Left lung (tissue), 10 donors: Measurements from ENCODE around the gene B3GAT1. TPM values are rescaled to one million over a fixed set of nuclear protein-coding genes. Genes with fewer than 3 reads are reported as not detected.

Experiments
- ATAC-seq: fragments of 200-7000 bp; cut with Tn5 transposase; one replicate; pipeline ENCODE4 v1.9.1; 2020; ENCODE audit warnings: moderate library complexity
- DNase-seq, 4 donors: peaks; one replicate each; pipeline ENCODE4 v3.0.0-alpha.2; 2013 to 2020
- H3K27ac ChIP-seq, 2 donors: fragments of 200-600 bp; sonication (generic) in 1 of 2; one replicate each; pipeline versions ENCODE4 v1.5.0 to v1.8.0; 2020 to 2021
- H3K27me3 ChIP-seq, 2 donors: fragments of 200-600 bp; sonication (generic) in 1 of 2; one replicate each; pipeline versions ENCODE4 v1.5.0 to v1.8.0; 2020 to 2021
- H3K36me3 ChIP-seq, 2 donors: fragments of 200-600 bp; sonication (generic) in 1 of 2; one replicate each; pipeline versions ENCODE4 v1.5.0 to v1.8.0; 2020 to 2021
- H3K4me1 ChIP-seq, 2 donors: fragments of 200-600 bp; one replicate each; pipeline ENCODE4 v1.8.0; 2021
- H3K4me3 ChIP-seq, 2 donors: fragments of 200-600 bp; sonication (generic) in 1 of 2; one replicate each; pipeline versions ENCODE4 v1.5.0 to v1.8.0; 2020 to 2021; ENCODE audit warnings: mild to moderate bottlenecking in 1 of 2
- H3K9me3 ChIP-seq, 2 donors: fragments of 200-600 bp; sonication (generic) in 1 of 2; one replicate each; pipeline versions ENCODE4 v1.5.0 to v1.8.0; 2020 to 2021
- intact Hi-C, 2 donors: fragments of 100-400 bp; cut with DNase I; formaldehyde crosslinking; loops; one replicate each; pipeline versions ENCODE4 v1.11.2 to v1.14.2; 2022
- polyA plus RNA-seq, 6 donors: library from polyadenylated mRNA; unstranded; fragments of 120-200 nt; gene quantifications; one replicate each; pipeline ENCODE4 v1.2.1, GENCODE V29; 2013; ENCODE audit not compliant: insufficient read length in 6 of 6
- total RNA-seq, 2 donors: library from RNA; stranded (reverse); fragmentation: NEBNext Ultra II Directional; extraction: Animal tissue kit (Norgen Biotek cat#: 25700); gene quantifications; one replicate each; pipeline ENCODE4 v1.2.1, GENCODE V29; 2021
- TF ChIP-seq, protein P1 (sequence below), 2 donors: fragments of 200-600 bp; sonication (generic) in 1 of 2; IDR thresholded peaks; one replicate each; pipeline versions ENCODE4 v1.5.0 to v1.8.0; 2021; ENCODE audit warnings: antibody characterized with exemption in 2 of 2
- donor health status: DM: no; HTN: yes; CAD: no.
- donor health status: DM: no; HTN: no; CAD: no.

Gene B3GAT1
- total and polyA plus RNA-seq, 8 donors, result 0.30 to 0.99 (median 0.48) TPM

DNA sequence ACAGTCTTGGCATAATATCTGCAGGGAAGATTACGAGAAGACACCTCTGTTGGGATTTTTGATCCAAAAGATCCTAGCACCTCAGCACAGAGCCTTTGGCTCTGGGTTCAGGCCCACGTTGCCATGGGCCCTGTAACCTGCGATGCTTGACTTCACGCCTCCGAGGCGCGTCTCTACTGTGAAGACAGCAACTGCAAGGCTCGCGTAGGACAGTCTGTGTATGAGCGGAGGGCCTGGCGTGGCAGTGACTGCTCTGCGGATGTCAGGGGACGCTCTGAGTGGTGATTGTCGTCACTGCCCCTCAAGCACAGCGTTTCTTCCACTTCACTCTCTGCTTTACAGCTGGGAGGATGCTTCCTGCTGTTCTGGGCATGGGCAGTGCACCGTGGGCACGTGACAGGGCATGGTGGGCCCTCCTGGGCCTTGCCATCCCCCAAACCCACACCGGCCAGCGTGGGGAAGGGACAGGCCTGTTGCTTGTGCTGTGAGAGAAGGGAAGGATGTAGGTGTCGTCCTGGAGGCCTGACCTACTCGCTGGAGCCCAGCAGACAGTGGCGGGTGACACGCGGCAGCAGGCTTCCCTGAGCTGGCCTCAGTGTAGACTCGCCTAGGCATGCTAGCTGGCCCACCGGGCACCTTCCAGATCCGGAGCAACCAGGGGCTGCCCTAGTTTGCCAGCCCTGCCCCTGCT, 53.7 kb downstream of the B3GAT1 start:
- Histone ChIP-seq H3K27ac (no peak overlapping the region), H3K27me3 (peaks cover 0 to 27% of the 10 kb centered on the region in 2 donors), H3K9me3 (no peaks in the 10 kb centered on the region), H3K4me1 (no peaks in the 10 kb centered on the region), H3K4me3 (no peak overlapping the region), H3K36me3 (no peaks in the 10 kb centered on the region)
- peak in 2 of 4 donors; percentile 25 to 73 for DNase-seq
- ATAC-seq, result no peak
- intact Hi-C loops, result no loop called here
- TF ChIP-seq, protein P1, sequence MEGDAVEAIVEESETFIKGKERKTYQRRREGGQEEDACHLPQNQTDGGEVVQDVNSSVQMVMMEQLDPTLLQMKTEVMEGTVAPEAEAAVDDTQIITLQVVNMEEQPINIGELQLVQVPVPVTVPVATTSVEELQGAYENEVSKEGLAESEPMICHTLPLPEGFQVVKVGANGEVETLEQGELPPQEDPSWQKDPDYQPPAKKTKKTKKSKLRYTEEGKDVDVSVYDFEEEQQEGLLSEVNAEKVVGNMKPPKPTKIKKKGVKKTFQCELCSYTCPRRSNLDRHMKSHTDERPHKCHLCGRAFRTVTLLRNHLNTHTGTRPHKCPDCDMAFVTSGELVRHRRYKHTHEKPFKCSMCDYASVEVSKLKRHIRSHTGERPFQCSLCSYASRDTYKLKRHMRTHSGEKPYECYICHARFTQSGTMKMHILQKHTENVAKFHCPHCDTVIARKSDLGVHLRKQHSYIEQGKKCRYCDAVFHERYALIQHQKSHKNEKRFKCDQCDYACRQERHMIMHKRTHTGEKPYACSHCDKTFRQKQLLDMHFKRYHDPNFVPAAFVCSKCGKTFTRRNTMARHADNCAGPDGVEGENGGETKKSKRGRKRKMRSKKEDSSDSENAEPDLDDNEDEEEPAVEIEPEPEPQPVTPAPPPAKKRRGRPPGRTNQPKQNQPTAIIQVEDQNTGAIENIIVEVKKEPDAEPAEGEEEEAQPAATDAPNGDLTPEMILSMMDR (IDR thresholded peaks at IDR 0.05), result no peak

DNA sequence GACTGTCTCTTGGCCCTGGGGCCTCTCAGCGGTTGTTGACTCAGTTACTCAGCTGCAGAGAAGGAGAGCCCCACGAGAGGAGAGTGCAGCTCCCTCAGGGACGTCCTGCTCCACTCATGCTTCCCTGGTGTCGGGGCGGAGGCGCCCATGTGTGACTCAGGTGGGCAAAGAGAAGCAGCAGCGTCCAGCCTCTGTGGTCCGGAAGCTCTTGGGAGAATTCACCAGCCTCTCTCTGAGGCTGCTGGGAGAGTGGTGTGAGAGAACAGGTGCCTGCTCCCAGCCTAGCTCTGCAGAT, 54.5 kb downstream of the B3GAT1 start:
- intact Hi-C loops, result no loop called here
- Histone ChIP-seq H3K36me3 (no peaks in the 10 kb centered on the region), H3K27ac (no peak overlapping the region), H3K27me3 (peaks cover 0 to 24% of the 10 kb centered on the region in 2 donors), H3K4me3 (no peak overlapping the region), H3K4me1 (no peaks in the 10 kb centered on the region), H3K9me3 (no peaks in the 10 kb centered on the region)
- ATAC-seq (no peak), DNase-seq (no peak)
- TF ChIP-seq, protein P1 (IDR thresholded peaks at IDR 0.05), result no peak

DNA sequence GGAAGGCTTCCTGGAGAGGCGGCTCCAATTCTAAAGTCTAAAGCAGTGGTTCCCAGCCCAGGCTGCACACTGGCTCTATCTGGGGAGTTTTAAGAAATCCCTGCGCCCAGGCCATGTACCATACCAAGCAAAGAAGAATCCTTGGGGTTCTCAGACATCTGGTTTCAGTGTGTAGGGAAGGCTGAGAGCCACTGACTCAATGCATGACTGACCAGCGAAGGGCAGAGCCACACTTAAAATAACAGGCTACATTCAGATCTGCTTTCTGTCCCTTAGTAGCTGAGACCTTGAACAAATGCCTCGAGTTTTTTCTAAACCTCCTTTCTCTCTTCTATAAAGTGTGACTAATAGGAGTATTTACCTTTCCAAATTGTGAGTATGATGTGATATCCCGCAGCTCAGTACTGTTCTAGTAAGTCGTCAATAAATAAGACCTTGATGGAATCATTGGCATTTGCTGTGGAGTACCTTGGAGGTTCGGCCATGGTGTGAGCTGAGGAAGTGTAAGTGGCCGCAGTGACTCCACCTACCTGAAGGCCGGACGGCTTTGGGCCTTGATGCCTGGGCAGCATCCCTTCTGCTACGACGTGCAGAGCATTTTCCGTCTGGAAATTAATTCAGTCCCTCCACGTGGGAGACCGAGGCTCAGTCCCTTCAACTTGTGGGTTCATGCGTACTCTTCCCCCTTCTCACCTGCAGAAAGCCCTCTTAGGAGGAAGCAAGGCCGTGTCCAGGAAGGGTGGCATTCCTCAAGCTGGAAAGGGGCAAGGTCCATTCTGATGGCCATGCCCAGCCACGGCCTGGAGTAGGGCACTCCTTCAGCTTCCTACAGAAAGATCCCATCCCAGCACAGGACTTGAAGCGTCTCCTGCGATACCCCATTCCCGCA, 55.1 kb downstream of the B3GAT1 start:
- Histone ChIP-seq H3K27ac (no peak overlapping the region), H3K36me3 (no peaks in the 10 kb centered on the region), H3K27me3 (peaks cover 0 to 21% of the 10 kb centered on the region in 2 donors), H3K9me3 (no peaks in the 10 kb centered on the region), H3K4me3 (no peak overlapping the region), H3K4me1 (no peaks in the 10 kb centered on the region)
- TF ChIP-seq, protein P1 (IDR thresholded peaks at IDR 0.05), result no peak
- ATAC-seq (no peak), DNase-seq (peak in 1 of 4 donors; percentile 22)
- intact Hi-C loops, result no loop called here

DNA sequence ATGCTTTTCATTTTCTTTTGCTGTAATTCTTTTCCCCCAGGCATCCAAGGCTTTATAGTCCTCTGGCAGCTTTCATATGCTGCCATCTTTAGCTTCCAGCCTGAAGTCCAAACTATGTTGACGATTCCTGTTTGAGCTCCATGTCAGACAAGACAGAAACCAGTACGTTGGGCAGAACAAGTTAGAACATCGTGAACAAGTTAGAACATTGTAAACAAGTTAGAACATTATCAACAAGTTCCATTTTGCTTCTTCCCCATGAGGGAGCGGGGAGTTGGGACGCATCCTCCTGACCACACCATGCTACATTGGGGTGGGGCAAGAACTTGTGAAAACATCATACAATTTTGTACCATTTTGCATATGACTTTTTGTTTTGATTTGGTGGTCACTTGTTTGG, 56.4 kb downstream of the B3GAT1 start:
- TF ChIP-seq, protein P1 (IDR thresholded peaks at IDR 0.05), result no peak
- H3K4me1 ChIP-seq, result no peaks in the 10 kb centered on the region
- H3K4me3 ChIP-seq, result no peak overlapping the region
- peaks cover 0 to 10% of the 10 kb centered on the region in 2 donors for H3K27me3 ChIP-seq
- H3K9me3 ChIP-seq, result no peaks in the 10 kb centered on the region
- ATAC-seq, result no peak
- DNase-seq, result no peak
- no peaks in the 10 kb centered on the region for H3K36me3 ChIP-seq
- intact Hi-C loops, result no loop called here
- no peak overlapping the region for H3K27ac ChIP-seq

DNA sequence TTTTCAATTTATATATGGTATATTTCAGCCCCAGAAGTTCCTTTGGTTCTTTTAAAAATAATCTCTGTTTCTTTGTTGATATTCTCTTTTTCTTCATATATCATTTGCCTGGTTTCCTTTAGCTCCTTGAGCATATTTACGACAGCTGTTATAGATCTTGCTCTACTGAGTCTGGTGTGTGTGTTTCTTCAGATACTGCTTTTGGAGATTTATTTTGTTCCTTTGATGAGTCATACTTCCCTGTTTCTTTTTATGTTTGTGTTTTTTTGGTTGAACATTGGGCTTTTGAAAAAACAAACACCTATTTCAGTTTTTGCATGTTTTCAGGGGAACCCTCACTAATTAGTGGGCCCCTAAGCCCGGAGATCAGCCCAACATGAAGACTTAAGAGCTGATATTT, 56.9 kb downstream of the B3GAT1 start:
- DNase-seq (no peak), ATAC-seq (no peak)
- Histone ChIP-seq H3K27ac (no peak overlapping the region), H3K4me3 (no peak overlapping the region), H3K9me3 (no peaks in the 10 kb centered on the region), H3K27me3 (peaks cover 0 to 6% of the 10 kb centered on the region in 2 donors), H3K36me3 (no peaks in the 10 kb centered on the region), H3K4me1 (no peaks in the 10 kb centered on the region)
- intact Hi-C loops, result no loop called here
- TF ChIP-seq, protein P1 (IDR thresholded peaks at IDR 0.05), result no peak
